ENCODE data around the gene ZNF185. TPM values are rescaled to one million over a fixed set of nuclear protein-coding genes. Genes with fewer than 3 reads are reported as not detected.

Gene ZNF185
- total RNA-seq, 1 experiment from 2014 or later = 15.8 TPM

DNA sequence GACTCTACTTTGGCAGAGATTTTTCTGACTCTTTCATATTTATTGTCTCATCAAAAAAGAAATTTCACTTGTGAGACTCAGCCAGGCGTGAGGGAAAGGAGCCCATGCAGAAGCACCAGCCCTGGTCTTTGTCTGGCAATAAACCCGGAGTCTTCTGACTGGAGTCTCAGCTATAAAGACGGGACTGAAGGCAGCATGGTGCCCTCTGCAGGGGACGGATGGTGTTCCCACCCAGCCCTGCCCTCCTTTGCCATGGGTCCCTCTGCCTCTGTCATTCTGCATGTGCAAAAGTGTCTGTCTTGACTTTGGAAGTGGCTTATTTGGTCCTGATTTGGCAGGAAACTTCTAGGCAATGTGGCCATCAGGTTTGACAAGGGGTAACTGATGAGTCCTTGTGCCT, 14.2 kb downstream of the ZNF185 start:
- ATAC-seq (no peak), DNase-seq (ENCODE audit: low read depth, low spot score) (no peak)
- Histone ChIP-seq H3K4me1 (ENCODE audit: control insufficient read depth in 1 of 2, insufficient read depth in 2 of 2, low read length in 2 of 2) (peaks cover 10 to 16% of the 10 kb centered on the region in 2 experiments), H3K27me3 (ENCODE audit: insufficient read depth, low read length) (no peaks in the 10 kb centered on the region), H3K36me3 (ENCODE audit: control insufficient read depth in 1 of 2, insufficient read depth in 2 of 2, low read length in 2 of 2) (no peaks in the 10 kb centered on the region), H3K27ac (ENCODE audit: low read depth, low read length) (no peak overlapping the region), H3K4me3 (replicated peaks in 1 of 2; ENCODE audit: low read depth in 1 of 2, low read length in 2 of 2) (no peak overlapping the region), H3K9me3 (ENCODE audit: control insufficient read depth in 1 of 2, insufficient read depth in 1 of 2, low read depth in 1 of 2, low read length in 2 of 2) (no peaks in the 10 kb centered on the region), H3K79me2 (ENCODE audit: insufficient read depth, low read length) (no peaks in the 10 kb centered on the region), H3K4me2 (ENCODE audit: low read length) (no peak overlapping the region), H3K9ac (ENCODE audit: low read length) (no peak overlapping the region), H3K9me2 (ENCODE audit: insufficient read depth) (no peaks in the 10 kb centered on the region), H4K20me1 (ENCODE audit: insufficient read depth) (no peaks in the 10 kb centered on the region), H2AFZ (ENCODE audit: low read depth, low read length, poor library complexity, severe bottlenecking) (no peak overlapping the region)
- no TSS peak for BruUV-seq (replicated peaks)
- POLR2A ChIA-PET = no interaction called here
- RAD21 ChIA-PET (ENCODE audit: low non-redundant PET in 1 of 2, low total read pairs in 2 of 2, uncharacterized antibody in 2 of 2, unreplicated experiment in 2 of 2) = no interaction called here
- intact Hi-C loops (cut with micrococcal nuclease) = no loop called here
- 0 out of 6 replicates have a peak, but pooled peaks of 1 of the 3 experiments have one; percentile 10 for TF ChIP-seq CTCF (IDR thresholded peaks at IDR 0.05 in 2 of 3, conservative IDR thresholded peaks at IDR 0.05 in 1 of 3; ENCODE audit: borderline replicate concordance in 1 of 3, insufficient read depth in 1 of 3, low read depth in 2 of 3, low read length in 2 of 3)
- TF ChIP-seq ZBTB33 (IDR thresholded peaks at IDR 0.05; ENCODE audit: extremely low read depth, insufficient replicate concordance, low read length) = no peak
- peak; percentile 23; the same call in 1 of the 2 replicates for TF ChIP-seq RAD21 (IDR thresholded peaks at IDR 0.05; ENCODE audit: low read depth)
- CTCF ChIA-PET = no interaction called here

DNA sequence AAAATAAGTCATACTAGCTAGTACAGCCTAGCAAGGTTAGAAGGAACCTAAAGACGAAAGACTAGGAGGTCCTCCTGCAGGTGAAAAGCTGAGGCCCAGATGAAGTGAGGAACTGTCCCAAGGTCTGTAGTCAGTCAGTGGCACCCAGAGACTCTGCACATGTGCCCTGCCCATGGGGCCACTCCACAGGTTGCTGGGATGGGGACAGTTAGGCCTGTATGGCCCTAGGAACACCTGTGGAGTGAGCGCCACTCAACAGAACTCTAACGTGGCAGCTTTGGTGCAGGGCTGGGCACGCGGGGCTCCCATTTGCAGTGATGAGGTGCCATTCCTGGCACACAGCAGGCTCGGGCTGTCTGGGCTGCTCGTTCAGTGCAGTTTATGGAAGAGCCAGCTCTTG, 14.8 kb downstream of the ZNF185 start:
- ChIA-PET RAD21 (ENCODE audit: low non-redundant PET in 1 of 2, low total read pairs in 2 of 2, uncharacterized antibody in 2 of 2, unreplicated experiment in 2 of 2) (no interaction called here), POLR2A (no interaction called here), CTCF (interaction anchor here (0.7 kb wide), 1 partner anchor 11 kb away, joined by 3 read pairs; no protein-coding TSS in a partner anchor)
- Histone ChIP-seq H3K4me1 (ENCODE audit: control insufficient read depth in 1 of 2, insufficient read depth in 2 of 2, low read length in 2 of 2) (peaks cover 10 to 16% of the 10 kb centered on the region in 2 experiments), H3K4me2 (ENCODE audit: low read length) (no peak overlapping the region), H3K9ac (ENCODE audit: low read length) (no peak overlapping the region), H3K4me3 (replicated peaks in 1 of 2; ENCODE audit: low read depth in 1 of 2, low read length in 2 of 2) (no peak overlapping the region), H2AFZ (ENCODE audit: low read depth, low read length, poor library complexity, severe bottlenecking) (no peak overlapping the region), H3K27ac (ENCODE audit: low read depth, low read length) (no peak overlapping the region), H3K9me2 (ENCODE audit: insufficient read depth) (no peaks in the 10 kb centered on the region), H3K79me2 (ENCODE audit: insufficient read depth, low read length) (no peaks in the 10 kb centered on the region), H3K36me3 (ENCODE audit: control insufficient read depth in 1 of 2, insufficient read depth in 2 of 2, low read length in 2 of 2) (no peaks in the 10 kb centered on the region), H4K20me1 (ENCODE audit: insufficient read depth) (no peaks in the 10 kb centered on the region), H3K27me3 (ENCODE audit: insufficient read depth, low read length) (no peaks in the 10 kb centered on the region), H3K9me3 (ENCODE audit: control insufficient read depth in 1 of 2, insufficient read depth in 1 of 2, low read depth in 1 of 2, low read length in 2 of 2) (no peaks in the 10 kb centered on the region)
- ATAC-seq (no peak), DNase-seq (ENCODE audit: low read depth, low spot score) (no peak)
- no TSS peak for BruUV-seq (replicated peaks)
- TF ChIP-seq ZFX (IDR thresholded peaks at IDR 0.05) (no peak), CBX3 (IDR thresholded peaks at IDR 0.05; ENCODE audit: low read depth) (no peak), RAD21 (IDR thresholded peaks at IDR 0.05; ENCODE audit: low read depth) (no peak), MAX (IDR thresholded peaks at IDR 0.05) (no peak)
- intact Hi-C loops (cut with micrococcal nuclease) = no loop called here

Measured in HCT116 (cell line).